Esophagus (tissue), 2 donors: ENCODE measurements around the gene KCNK4. TPM values are rescaled to one million over a fixed set of nuclear protein-coding genes. Genes with fewer than 3 reads are reported as not detected.
"Not testable (repeated sequence)": the region's sequence is repeated elsewhere in the genome, so short reads cannot be mapped to it uniquely, and the experiment has no call there.

ENCODE experiments used
- H3K27ac ChIP-seq, 2 donors: one replicate each; pipeline ENCODE4 v1.5.1; 2013; ENCODE audit warnings: low read depth in 2 of 2, mild to moderate bottlenecking in 2 of 2, inconsistent platforms in 1 of 2, low read length in 1 of 2, moderate library complexity in 1 of 2
- H3K27me3 ChIP-seq, 2 donors: one replicate each; pipeline ENCODE4 v1.6.1; 2013; ENCODE audit warnings: low read length in 2 of 2, control low read depth in 1 of 2, mild to moderate bottlenecking in 1 of 2; ENCODE audit not compliant: insufficient read depth in 2 of 2, control insufficient read depth in 1 of 2
- H3K36me3 ChIP-seq, 2 donors: one replicate each; pipeline ENCODE4 v1.6.1; 2013; ENCODE audit warnings: low read length in 1 of 2; ENCODE audit not compliant: control insufficient read depth in 2 of 2, insufficient read depth in 2 of 2
- H3K4me1 ChIP-seq, 2 donors: one replicate each; pipeline ENCODE4 v1.6.1; 2013; ENCODE audit warnings: low read length in 1 of 2; ENCODE audit not compliant: control insufficient read depth in 2 of 2, insufficient read depth in 2 of 2
- H3K4me3 ChIP-seq, 2 donors: one replicate each; pipeline ENCODE4 v1.5.1; 2013; ENCODE audit warnings: low read length in 2 of 2, mild to moderate bottlenecking in 2 of 2, low read depth in 1 of 2, moderate library complexity in 1 of 2
- H3K9me3 ChIP-seq, 2 donors: one replicate each; pipeline ENCODE4 v1.6.1; 2013; ENCODE audit warnings: mild to moderate bottlenecking in 2 of 2, low read depth in 1 of 2, low read length in 1 of 2, moderate library complexity in 1 of 2; ENCODE audit not compliant: control insufficient read depth in 2 of 2, insufficient read depth in 1 of 2
- WGBS, 2 donors: extraction: QIAGEN DNeasy Blood & Tissue Kit; methylation state at CpG; one replicate each; pipeline ENCODE4 v1.1.7; 2013; 5-methylcytosine and 5-hydroxymethylcytosine counted together
- polyA plus RNA-seq, 2 donors: library from polyadenylated mRNA; stranded (reverse); fragments of 200-250 nt; gene quantifications; one replicate each; pipeline ENCODE4 v1.2.3, GENCODE V29; 2013
- donor health status: healthy with polysubstance abuse.
- donor health status: Bipolar disorder and iron deficiency.

The KCNK4 gene
- polyA plus RNA-seq, 2 donors: not detected

GRCh38 chr11:64322925-64323260 lies 31.8 kb downstream of the KCNK4 start:
- H3K4me1 ChIP-seq: peaks cover 0 to 26% of the 10 kb centered on the region in 2 donors
- no peak overlapping the region for H3K27ac ChIP-seq
- peaks cover 0 to 14% of the 10 kb centered on the region in 2 donors for H3K36me3 ChIP-seq
- no peaks in the 10 kb centered on the region for H3K27me3 ChIP-seq
- H3K4me3 ChIP-seq: no peak overlapping the region
- H3K9me3 ChIP-seq: no peaks in the 10 kb centered on the region
- WGBS, 2 donors: 66 to 77% methylated on average over 7 of the region's 7 CpGs

GRCh38 chr11:64323373-64323772 lies 32.3 kb downstream of the KCNK4 start:
- Histone ChIP-seq H3K36me3 (peaks cover 0 to 14% of the 10 kb centered on the region in 2 donors), H3K27ac (peak overlapping the region; percentile 79 to 92), H3K4me1 (peaks cover 0 to 26% of the 10 kb centered on the region in 2 donors), H3K4me3 (no peak overlapping the region), H3K9me3 (no peaks in the 10 kb centered on the region), H3K27me3 (no peaks in the 10 kb centered on the region)
- WGBS, 2 donors: 49 to 57% methylated on average over 4 to 5 of the region's 5 CpGs

- WGBS, 2 donors: 74% methylated on average over 4 of the region's 4 CpGs
- Histone ChIP-seq H3K4me1 (peaks cover 0 to 23% of the 10 kb centered on the region in 2 donors), H3K36me3 (peaks cover 0 to 14% of the 10 kb centered on the region in 2 donors), H3K27ac (peak overlapping the region; percentile 79 to 92)
- not testable (repeated sequence) for H3K27me3 ChIP-seq, H3K4me3 ChIP-seq, H3K9me3 ChIP-seq
Measured at GRCh38 chr11:64323984-64324383, 32.9 kb downstream of the KCNK4 start.

GRCh38 chr11:64324692-64325469 lies 33.8 kb downstream of the KCNK4 start:
- Histone ChIP-seq H3K4me3 (no peak overlapping the region), H3K4me1 (peaks cover 0 to 18% of the 10 kb centered on the region in 2 donors), H3K36me3 (peaks cover 0 to 14% of the 10 kb centered on the region in 2 donors), H3K9me3 (no peaks in the 10 kb centered on the region), H3K27ac (peak overlapping the region; percentile 87 to 92), H3K27me3 (no peaks in the 10 kb centered on the region)
- WGBS, 2 donors: 61 to 69% methylated on average over 11 of the region's 11 CpGs

- 83 to 89% methylated on average over 2 of the region's 2 CpGs for WGBS, 2 donors
- no peaks in the 10 kb centered on the region for H3K9me3 ChIP-seq
- H3K4me3 ChIP-seq: no peak overlapping the region
- H3K36me3 ChIP-seq: peaks cover 0 to 9% of the 10 kb centered on the region in 2 donors
- H3K4me1 ChIP-seq: peaks cover 0 to 24% of the 10 kb centered on the region in 2 donors
- no peak overlapping the region for H3K27ac ChIP-seq
- no peaks in the 10 kb centered on the region for H3K27me3 ChIP-seq
Measured at GRCh38 chr11:64327375-64327774, 36.3 kb downstream of the KCNK4 start.

- H3K4me1 ChIP-seq: peaks cover 0 to 19% of the 10 kb centered on the region in 2 donors
- WGBS, 2 donors: 72 to 88% methylated on average over 3 of the region's 3 CpGs
- H3K4me3 ChIP-seq: no peak overlapping the region
- H3K9me3 ChIP-seq: no peaks in the 10 kb centered on the region
- H3K27ac ChIP-seq: no peak overlapping the region
- H3K36me3 ChIP-seq: peaks cover 0 to 3% of the 10 kb centered on the region in 2 donors
- no peaks in the 10 kb centered on the region for H3K27me3 ChIP-seq
Measured at GRCh38 chr11:64327993-64328392, 36.9 kb downstream of the KCNK4 start.

- H3K36me3 ChIP-seq: no peaks in the 10 kb centered on the region
- no peak overlapping the region for H3K4me3 ChIP-seq
- H3K4me1 ChIP-seq: peaks cover 0 to 15% of the 10 kb centered on the region in 2 donors
- H3K27ac ChIP-seq: no peak overlapping the region
- no peaks in the 10 kb centered on the region for H3K27me3 ChIP-seq
- WGBS, 2 donors: 87 to 89% methylated on average over 11 of the region's 11 CpGs
- H3K9me3 ChIP-seq: no peaks in the 10 kb centered on the region
Measured at GRCh38 chr11:64330888-64331287, 39.8 kb downstream of the KCNK4 start.

GRCh38 chr11:64331569-64332371 lies 40.7 kb downstream of the KCNK4 start:
- 21 to 22% methylated on average over 15 to 20 of the region's 20 CpGs for WGBS, 2 donors
- Histone ChIP-seq H3K9me3 (no peaks in the 10 kb centered on the region), H3K27ac (peak overlapping the region; percentile 78 to 87), H3K4me3 (no peak overlapping the region), H3K36me3 (no peaks in the 10 kb centered on the region), H3K27me3 (no peaks in the 10 kb centered on the region), H3K4me1 (peaks cover 0 to 15% of the 10 kb centered on the region in 2 donors)

GRCh38 chr11:64333556-64333955 lies 42.5 kb downstream of the KCNK4 start:
- no peak overlapping the region for H3K27ac ChIP-seq
- H3K27me3 ChIP-seq: no peaks in the 10 kb centered on the region
- H3K4me1 ChIP-seq: peaks cover 0 to 15% of the 10 kb centered on the region in 2 donors
- 86 to 88% methylated on average over 8 of the region's 8 CpGs for WGBS, 2 donors
- H3K4me3 ChIP-seq: no peak overlapping the region
- no peaks in the 10 kb centered on the region for H3K36me3 ChIP-seq
- H3K9me3 ChIP-seq: no peaks in the 10 kb centered on the region
